MV-4-11 (cell line): ENCODE results near the gene LYRM2.
A peak's percentile ranks its signal among the peaks of the same experiment; 100 is the strongest.

Source experiments
- DNase-seq: peaks from one replicate; lab custom pipeline; 2025; lab: John Stamatoyannopoulos, UW

Gene LYRM2, protein sequence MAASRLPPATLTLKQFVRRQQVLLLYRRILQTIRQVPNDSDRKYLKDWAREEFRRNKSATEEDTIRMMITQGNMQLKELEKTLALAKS

DNA sequence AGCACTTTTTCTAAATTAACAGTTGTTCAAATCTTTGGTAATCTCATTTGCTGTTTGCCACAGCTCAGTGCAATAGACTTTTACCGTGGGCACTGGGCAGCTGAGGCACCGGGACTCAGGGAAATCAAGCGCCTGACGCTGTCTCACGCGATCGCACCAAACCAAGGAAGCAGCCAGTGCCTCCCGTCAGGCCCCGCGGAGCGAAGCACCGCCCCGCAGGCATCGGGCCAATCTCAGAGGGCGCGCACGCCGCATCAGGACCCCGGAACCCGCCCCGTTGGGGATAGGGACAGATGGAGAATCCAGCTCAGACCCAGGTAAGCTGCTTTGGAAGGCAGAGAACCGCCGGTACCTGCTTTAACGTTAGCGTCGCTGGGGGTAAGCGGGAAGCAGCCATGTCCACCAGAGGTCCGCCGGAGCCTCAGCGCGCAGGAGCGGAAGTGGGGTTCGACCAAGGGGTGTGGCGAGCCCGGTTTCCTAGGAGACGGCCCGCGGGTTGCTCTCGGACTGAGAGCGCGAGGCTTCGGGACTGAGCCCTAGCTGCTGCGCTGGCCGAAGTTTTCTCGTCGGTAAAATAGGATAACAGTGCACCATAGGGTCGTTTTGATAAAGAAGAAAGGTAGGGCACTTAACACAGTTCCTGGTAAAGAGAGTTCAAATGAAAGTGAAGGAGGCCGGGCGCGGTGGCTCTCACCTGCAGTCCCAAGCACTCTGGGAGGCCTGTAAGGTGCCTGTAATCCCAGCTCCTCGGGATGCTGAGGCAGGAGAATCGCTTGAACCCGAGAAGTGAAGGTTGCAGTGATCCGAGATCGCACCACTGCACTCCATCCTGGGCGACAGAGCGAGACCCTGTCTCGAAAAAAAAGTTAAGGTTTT lies at the start of gene LYRM2:
LYRM2 (minus strand) TSS at position 428 of the 876 bp plus-strand sequence; CDS start at position 397, 31 bp downstream.
- DNase-seq: peak; percentile 88

DNA sequence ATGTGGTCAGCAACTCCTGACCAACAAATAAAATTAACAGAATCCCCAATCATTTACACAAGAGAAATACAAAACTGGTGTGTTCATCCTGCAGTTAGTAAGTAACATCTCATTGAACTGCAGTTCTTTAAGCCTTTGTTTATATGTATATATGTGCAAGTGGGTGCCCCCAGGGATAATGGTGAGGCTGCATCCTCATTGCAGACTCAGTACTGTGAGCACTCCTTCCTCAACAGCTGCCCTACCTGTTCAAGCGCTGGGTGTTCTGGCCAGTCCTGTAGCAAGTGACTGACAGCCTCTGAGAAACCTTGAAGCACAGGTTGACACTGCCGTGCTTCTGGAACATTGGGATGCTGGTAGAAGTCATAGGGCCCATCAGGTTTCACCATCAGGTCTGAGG lies 49.8 kb upstream of the LYRM2 start:
- no peak for DNase-seq

DNA sequence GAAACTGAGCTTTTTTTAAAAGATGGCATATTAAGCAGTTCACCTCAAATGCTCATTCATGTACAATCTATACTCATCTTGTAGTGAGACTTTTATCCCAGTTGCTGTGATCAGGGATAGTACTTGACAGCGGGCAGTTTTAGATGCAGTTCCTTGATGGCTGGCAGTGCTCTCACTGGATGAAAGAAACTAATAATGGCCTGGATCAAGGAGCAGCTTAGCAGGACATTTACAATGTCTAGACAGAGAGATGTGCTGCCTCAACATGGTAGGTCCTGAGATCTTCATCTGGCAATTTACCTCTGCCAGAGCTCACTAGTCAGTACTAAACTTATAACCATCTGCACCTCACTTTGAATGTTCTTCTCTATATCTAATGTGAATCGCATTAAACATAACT lies 46.8 kb upstream of the LYRM2 start:
- no peak for DNase-seq

DNA sequence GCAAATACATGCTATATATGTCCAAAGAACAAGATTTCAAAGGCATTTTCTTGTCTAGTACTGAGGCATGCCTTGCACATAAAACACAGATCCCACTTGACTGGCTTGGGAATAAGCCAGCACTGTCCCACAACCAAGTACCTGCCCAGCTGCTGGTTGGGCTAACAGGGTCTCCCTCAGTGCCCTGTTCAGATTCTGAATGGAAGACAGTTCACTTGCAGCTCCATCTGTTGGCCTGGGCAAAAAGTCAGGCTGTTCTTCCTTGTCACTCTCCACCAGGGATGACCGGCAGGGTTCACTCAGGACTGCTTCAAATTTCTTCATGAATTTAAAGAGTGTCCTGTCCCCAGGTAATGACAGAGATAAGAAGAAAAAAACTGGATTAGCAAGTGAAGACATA lies 44.4 kb upstream of the LYRM2 start:
- no peak for DNase-seq

DNA sequence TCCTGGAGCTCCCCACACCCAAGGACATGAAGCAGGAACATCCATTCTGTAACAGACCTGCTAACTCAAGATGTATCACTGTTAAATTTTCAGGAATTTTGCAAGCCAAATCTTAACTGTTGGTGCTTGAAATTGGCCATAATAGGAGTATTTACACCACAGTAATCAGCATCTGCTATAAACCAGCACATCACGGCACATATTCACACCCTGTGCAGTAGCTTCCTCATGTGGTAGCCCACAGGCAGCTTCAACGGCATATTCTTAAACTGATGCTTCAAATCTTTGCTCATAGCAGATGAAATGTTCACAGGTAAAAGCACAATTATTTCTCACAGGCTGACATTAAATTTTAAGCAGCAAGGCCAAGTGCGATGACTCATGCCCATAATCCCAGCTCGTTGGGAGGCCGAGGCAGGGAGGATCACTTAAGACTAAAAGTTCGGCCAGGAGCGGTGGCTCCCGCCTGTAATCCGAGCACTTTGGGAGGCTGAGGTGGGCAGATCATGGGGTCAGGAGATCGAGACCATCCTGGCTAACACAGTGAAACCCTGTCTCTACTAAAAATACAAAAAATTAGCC lies 43.5 kb upstream of the LYRM2 start:
- no peak for DNase-seq

DNA sequence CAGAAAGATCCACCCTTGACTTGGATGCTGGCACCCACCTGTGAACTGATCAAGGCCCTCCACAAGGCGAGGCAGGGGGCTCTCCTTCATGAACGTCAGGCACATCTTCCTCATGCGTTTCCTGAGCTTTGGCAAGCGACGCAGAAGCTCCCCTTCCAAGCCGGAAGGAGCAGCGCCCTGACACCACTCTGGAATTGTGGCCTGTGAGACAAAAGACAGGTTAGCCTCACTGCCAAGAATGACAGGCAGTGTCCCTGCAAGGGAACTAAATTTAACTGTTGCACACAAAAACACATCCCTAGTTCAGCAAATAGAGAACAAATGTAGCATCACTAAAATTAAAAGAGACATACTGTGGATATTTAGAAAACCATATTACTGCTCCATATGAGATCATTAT lies 42.0 kb upstream of the LYRM2 start:
- DNase-seq: no peak

DNA sequence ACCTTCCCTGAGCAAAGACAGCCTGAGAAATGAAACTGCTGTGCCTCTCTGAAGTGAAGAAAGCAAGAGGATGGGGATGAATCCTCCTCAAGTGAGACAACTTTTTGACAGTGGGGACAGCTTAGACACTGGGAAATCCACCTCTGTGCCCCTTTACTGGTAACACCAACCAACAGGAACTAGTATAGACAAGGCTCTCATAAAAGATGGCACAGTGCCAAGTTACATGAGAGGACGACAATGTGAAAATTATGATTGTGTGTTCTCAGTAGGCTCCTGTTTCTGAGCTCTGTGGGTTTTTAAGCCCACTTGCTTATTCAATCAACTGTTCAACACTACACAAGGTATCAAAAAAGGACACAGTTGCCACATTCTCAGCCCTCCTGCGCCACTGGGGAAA lies 41.6 kb upstream of the LYRM2 start:
- no peak for DNase-seq

DNA sequence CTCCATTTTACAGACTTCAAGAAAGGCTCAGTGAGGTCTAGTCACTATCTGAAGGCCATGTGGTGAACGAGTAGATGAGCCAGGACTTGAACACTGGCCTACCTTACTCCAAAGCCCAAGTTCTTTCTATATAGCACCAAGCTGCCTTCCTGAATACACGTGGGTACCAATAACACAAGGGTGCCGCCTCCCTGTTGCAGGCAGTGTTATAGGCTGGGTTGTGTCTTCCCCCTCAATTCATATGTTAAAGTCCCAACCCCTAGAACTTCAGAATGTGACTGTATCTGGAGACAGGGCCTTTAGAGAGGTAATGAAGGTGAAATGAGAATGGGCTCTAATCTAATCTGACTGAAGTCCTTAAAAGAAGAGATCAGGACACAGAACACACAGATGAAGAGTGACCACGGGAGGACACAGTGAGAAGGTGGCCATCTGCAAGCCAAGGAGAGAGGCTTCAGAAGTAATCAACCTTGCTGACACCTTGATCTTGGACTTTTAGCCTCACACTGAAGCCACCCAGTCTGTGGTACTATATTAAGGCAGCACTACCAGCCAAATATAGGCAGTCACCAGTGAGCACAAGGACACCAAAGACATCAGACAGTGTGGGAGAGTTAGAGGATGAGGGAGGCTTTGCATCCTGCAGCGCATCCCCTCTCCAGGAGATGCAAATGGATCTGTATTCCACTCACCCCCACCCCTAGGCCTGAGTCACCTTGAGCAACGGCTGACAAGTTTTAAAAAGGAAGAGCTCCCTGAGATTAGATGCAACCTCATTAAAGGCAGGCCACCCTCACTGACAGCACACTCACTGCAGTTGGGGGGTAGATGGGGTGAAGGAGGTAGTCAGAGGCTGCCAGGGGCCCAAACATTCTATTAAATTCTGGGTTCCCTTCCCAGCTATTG lies 40.9 kb upstream of the LYRM2 start:
- no peak for DNase-seq

DNA sequence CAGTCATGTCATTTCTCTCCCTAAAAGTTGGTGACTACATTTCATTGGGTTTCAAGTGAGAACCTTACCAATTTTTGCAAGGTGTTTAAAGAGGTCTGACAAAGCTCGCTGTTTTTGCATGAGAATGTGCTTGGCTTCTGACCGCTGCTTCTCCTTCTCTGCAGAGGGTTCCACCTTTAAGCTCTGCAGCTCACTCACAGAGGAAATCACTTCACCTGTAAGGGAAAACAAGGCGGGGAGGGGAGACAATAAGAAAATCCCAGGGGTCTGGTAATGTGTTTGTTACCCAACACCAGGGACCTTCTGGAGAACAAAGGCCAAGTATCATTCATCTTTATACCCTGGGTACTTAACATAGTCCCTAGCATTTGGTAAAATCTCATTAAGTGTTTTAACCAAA lies 40.0 kb upstream of the LYRM2 start:
- DNase-seq: no peak

DNA sequence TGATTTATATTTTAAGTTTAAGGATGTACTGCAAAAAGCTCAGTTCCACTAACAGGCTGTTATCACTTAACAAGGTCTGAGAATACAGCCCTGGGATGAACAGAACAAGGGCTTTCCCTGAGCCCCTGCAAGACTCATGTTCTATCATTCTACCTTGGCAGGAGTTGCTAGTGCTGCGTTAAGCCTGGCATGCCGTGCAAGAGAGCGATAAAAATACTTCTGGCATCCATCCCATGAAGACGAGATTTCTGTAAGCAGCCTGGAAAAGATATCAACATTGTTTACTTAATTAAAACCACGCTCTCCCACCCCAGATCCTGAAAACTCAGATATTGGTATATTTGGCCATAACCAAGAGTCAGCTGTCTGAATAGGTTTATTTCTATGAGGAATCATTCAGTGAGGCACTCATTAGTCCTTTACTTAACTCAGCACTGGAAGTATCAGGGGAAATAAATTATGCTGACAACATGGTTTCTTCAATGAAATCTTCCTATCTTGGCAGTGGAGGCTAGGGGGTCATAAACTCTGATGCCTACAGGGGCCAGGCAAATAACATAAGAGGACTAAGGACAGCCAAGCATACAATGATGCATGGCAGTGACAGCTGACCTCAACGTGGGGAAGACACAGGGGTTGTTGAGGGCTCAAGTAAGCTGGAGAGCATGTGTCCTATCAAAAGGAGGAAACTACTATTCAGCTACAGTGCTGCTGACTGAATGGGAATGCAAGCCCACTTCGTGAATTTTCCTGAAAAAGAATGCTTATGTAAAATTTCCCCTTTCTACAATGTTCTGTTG lies 37.6 kb upstream of the LYRM2 start:
- DNase-seq: no peak

DNA sequence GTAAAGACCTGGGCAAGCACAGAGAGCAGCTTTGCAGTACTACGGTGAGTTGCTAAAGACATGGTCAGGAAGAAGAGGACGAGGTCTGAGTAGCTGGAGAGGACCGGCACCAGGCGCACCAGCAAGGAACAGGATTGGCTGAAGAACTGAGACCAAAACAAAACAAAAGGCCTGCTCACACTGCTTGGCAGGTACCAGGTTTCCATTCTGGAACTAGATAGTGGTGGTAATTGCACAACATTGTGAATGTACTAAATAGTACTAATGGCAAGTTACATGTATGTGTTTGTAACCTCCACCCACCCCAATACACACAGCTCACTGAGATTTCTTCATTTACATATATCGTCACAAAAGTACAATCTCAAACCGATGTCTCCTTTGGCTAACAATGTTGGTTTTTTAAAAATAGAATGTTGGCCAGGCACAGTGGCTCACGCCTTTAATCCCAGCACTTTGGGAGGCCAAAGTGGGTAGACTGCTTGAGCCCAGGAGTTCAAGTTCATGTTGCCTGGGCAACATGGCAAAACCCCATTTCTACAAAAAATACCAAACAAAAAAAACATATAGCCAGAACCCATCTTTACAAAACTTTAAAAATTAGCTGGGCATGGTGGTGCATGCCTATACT lies 32.5 kb upstream of the LYRM2 start:
- DNase-seq: no peak

DNA sequence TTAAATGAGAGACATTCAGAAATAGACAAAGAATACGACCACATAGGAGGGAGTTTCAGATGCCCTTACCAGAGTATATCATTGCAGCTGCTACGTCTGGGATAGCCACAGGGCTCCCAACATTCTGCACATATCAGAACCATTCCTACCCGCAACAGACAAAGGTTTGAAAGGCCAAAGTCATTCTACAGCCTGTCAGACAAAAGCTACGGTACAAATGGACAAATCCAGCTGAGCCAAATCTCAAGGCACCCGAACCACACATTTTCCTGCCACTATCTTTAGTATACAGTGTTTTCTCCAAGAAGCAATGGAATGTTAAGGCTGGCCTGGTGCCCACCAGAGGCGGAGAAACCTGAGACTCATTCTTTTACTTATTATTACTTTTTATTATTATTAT lies 30.5 kb upstream of the LYRM2 start:
- DNase-seq: no peak

DNA sequence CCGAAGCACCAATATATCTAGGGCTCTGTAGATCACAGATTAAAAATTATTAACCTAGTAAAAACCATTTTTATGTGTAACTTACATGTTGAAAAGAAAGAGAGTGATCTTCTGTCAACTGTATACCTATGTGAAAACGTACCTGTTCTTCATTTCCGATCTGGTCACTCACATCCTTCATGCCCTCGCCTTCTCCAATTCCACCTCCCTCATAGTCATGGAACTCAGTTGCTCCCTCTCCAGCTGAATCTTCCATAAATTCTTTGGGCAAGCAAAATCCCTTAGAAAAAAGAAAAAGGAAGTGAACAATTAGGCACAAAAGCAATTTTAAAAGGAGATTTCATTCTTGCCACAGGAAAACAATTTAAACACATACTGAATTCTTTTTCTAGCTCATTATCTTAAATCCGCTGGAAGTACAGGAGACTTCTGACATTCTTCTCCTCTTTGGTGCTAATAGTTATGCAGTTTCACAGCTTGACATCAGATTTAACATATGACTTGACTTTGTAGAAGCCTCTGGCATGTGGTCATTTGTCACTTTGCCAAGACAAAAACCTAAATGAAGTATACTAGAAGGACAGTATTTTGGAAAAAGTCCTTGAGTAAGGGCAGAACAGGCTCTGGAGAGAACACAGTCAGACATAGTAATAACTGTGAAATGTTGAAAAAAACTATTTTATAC lies 29.5 kb upstream of the LYRM2 start:
- no peak for DNase-seq

DNA sequence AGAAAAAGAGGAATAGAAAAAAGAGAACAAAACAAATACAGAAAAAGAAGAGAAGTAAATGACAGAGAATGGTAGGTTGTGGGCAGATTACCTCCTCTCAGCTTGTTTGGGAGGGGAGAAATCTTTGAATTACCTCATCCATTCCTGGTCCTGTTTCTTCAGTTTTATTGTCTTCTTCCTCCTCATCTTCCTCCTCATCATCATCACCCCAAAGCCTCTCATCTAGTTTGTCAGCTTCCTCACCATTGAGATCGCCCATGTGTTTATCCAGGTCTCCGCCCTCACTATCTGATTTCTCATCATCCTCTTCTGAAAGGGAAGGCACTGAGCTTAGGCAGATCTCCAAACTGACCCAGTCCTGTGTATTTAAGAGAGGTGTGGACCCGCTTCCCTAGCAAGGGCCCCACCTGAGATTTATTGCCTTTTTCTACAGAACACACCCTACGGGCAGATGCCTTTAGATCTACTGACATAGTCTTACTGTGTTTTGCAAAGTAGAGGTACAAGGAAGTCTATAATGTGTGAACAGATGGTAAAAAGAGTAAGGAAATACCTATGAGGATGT lies 24.2 kb upstream of the LYRM2 start:
- DNase-seq: no peak

DNA sequence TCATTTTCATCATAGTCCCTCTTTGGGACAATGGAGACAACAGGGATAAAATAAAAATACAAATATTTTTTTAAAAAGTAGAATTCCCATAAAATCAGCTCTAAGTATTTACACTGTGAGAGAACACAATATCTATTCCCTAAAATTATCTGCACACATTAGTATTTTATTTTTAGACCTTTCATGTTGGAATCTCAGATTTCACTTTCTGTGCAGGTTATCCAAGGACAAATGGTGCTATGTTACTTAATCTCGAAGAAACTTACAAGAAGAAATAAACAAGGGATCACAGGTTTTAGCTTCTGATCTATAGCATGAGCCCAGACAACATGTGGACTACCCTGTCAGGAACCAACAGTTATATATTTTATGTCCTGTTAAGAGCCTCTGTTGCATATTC lies 23.0 kb upstream of the LYRM2 start:
- no peak for DNase-seq

DNA sequence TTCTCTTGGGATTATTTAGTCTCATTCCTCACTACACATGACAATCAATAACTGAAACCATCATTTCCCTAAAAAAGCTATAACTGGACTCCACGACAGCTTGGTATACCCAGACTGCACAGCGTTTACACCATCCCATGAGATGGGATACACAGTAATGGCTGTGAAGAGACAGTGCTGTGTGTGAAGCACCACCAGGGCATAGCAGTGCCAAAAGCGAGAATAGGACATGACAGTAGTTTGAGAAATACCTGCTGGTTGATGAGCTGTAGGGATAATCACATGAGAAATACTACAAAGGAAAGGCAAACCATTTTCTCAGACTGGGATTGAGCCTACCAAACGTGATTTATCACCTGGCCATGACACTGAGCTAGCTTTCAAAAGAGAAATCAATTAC lies 22.4 kb upstream of the LYRM2 start:
- DNase-seq: no peak

DNA sequence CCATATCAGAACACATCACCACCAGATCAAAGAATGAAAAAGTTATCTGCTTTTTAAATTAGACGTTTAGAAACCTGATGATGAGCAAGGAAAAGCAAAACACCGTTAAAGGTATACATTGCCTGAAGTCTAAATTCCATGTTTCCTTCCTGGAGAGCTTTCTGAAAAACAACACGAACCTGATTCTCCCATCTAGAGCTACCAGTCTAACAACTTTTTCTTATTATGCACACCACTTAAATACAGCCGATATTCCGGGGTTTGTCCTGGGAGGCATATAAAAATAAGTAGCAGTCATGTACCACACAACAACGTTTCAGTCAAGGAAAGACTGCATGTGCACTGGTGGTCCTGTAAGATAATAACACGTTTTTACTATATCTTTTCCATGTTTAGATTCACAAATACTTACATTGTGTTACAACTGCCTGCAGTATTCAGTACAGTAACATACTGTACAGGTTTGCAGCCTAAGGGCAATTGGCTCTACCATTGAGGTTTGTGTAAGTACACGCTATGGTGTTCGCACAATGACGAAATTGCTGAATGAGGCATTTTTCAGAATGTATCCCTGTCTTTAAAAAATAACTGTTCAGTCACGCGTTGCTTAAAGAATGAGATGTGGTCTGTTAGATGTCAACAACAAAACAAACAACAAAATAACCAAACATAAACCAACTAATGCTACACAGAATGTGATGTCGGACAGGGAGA lies 19.1 kb upstream of the LYRM2 start:
- DNase-seq: no peak

DNA sequence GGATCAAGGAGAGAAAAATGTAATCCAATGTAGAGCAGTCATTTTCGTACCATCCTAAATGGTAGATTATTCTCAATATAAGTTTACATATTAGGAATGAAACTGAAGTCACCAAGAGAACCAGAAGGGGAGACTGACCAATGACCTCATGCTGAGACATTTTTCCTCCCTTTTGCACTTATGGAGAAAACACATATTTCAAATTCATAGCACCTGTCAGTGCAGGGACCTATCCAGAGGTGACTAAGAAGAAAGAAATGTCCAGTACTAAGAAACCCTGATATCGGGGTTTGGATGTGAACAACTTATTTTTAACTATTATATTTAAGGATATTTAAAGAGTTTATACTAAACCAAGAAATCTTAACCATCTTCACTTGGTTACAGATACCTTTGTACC lies 16.6 kb upstream of the LYRM2 start:
- DNase-seq: no peak

DNA sequence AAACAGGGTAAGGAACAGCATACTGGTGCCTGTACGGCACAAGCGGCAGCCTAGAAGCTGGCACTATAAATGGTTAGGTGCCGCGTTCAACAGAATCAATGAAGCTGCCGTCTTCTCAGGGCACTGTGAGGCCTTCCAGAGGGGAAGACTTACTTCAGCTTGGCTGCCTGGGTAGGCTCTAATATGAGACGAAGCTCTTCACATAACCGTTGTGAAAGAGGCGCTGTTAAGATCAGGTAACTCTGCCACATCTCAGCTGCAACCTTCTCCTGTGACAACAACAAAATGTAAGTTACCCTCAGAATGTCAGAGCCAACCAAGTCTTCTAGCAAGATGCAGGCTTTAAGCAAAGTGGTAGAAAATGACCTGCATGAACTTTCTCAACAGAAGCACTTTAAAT lies 12.0 kb upstream of the LYRM2 start:
- DNase-seq: no peak

DNA sequence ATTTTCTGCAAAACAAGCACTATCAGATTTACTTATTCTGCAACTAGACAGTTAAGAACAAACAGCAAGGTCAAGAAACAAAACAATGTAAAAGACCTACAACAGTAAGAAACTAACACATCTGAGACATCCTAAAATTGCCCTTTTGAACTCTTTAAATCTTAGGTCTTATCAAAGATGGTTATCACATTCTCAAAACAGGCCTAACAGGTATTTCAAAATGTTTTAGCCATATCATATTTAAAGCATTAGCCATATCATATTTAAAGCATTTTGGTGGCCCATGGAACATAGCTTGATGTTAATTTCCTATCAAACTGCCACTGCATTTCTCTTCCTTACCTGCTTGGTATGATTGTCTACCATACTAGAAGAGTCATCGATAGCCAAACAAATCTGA lies 11.1 kb upstream of the LYRM2 start:
- no peak for DNase-seq
